NOMO-1 treated with dmso at 0.1 percent for 144 hours (cell line): ENCODE data around the gene MYRF.

Experiments
- DNase-seq: peaks from one replicate; lab custom pipeline; 2025; ENCODE audit not compliant: unreplicated experiment; lab: John Stamatoyannopoulos, UW

The MYRF gene

GRCh38 chr11:61774411-61774810 lies 22.0 kb downstream of the MYRF start:
- DNase-seq, result no peak

- no peak for DNase-seq
Observed at GRCh38 chr11:61775106-61775505, 22.7 kb downstream of the MYRF start.

GRCh38 chr11:61775606-61776554 lies 23.4 kb downstream of the MYRF start:
- DNase-seq, result no peak

GRCh38 chr11:61776561-61777075 lies 24.2 kb downstream of the MYRF start:
- peak; percentile 33 for DNase-seq

GRCh38 chr11:61777234-61778090 lies 25.0 kb downstream of the MYRF start:
- peak; percentile 23 for DNase-seq

GRCh38 chr11:61778357-61778886 lies 26.0 kb downstream of the MYRF start:
- DNase-seq, result no peak

GRCh38 chr11:61778920-61779650 lies 26.6 kb downstream of the MYRF start:
- DNase-seq, result no peak

GRCh38 chr11:61779666-61780525 lies 27.5 kb downstream of the MYRF start:
- DNase-seq, result no peak

- DNase-seq, result no peak
Observed at GRCh38 chr11:61780581-61781162, 28.2 kb downstream of the MYRF start.

GRCh38 chr11:61781585-61781984 lies 29.1 kb downstream of the MYRF start:
- no peak for DNase-seq

- no peak for DNase-seq
Observed at GRCh38 chr11:61782299-61782698, 29.9 kb downstream of the MYRF start.

GRCh38 chr11:61782841-61783240 lies 30.4 kb downstream of the MYRF start:
- DNase-seq, result no peak

GRCh38 chr11:61783717-61784505 lies 31.5 kb downstream of the MYRF start:
- DNase-seq, result no peak

- DNase-seq, result no peak
Observed at GRCh38 chr11:61784506-61784805, 32.0 kb downstream of the MYRF start.

- DNase-seq, result no peak
Observed at GRCh38 chr11:61785837-61786402, 33.5 kb downstream of the MYRF start.

GRCh38 chr11:61787928-61788491 lies 35.6 kb downstream of the MYRF start:
- DNase-seq, result no peak

- peak; percentile 44 for DNase-seq
Observed at GRCh38 chr11:61791737-61792309, 39.4 kb downstream of the MYRF start.
